ENCODE measurements around the gene CPLX1. TPM values are rescaled to one million over a fixed set of nuclear protein-coding genes. Genes with fewer than 3 reads are reported as not detected.

The CPLX1 gene
- total RNA-seq, 1 donor from 2014 or later, result not detected

DNA sequence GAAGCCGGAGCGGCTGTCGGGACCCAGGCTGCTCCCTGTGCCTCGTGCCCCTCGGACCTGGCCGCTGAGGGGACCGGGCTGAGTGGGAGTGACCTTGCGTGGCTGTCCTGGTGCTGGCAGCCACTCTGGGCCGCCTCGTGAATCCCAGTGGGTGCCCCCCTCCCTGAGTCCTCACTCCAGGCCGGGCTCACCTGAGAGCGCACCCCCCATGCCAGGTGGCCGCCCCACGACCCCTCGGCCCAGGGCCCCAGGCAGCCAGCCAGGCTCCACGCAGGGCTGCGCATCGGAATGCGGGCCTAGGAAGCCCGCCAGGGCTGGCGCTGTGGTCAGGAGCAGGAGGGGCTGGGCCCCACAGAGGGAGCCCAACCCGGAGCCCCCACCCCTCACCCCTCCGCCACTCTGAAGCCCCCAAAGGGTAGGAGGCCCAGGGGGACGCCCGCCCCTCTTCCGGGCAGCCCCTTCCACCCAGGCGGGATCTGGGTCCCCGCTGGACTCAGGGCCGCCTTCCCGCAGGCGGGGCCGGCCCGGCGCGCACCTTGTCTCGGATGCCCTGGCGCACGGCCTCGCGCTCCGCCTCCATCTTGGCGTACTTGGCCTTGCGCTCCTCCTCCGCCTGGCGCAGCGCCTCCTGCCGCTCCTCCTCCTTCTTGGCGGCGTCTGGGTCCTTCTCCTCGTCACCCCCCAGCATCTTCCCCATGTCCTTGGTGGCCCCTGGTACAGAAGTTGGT lies 33.9 kb downstream of the CPLX1 start:
- peaks cover 3% of the 10 kb centered on the region for H3K4me1 Mint-ChIP-seq (ENCODE audit: low read depth)
- no peak overlapping the region for H3K4me3 Mint-ChIP-seq (ENCODE audit: unreplicated experiment)
- H3K27ac Mint-ChIP-seq (ENCODE audit: unreplicated experiment), result no peak overlapping the region
- peak; percentile 87 for DNase-seq (ENCODE audit: low spot score)
- peaks cover 27% of the 10 kb centered on the region for H3K27me3 Mint-ChIP-seq (ENCODE audit: low read depth)
- H3K9me3 Mint-ChIP-seq (ENCODE audit: low read depth), result no peaks in the 10 kb centered on the region
- no peaks in the 10 kb centered on the region for H3K36me3 Mint-ChIP-seq (ENCODE audit: low read depth)
- TF ChIP-seq, protein P1, sequence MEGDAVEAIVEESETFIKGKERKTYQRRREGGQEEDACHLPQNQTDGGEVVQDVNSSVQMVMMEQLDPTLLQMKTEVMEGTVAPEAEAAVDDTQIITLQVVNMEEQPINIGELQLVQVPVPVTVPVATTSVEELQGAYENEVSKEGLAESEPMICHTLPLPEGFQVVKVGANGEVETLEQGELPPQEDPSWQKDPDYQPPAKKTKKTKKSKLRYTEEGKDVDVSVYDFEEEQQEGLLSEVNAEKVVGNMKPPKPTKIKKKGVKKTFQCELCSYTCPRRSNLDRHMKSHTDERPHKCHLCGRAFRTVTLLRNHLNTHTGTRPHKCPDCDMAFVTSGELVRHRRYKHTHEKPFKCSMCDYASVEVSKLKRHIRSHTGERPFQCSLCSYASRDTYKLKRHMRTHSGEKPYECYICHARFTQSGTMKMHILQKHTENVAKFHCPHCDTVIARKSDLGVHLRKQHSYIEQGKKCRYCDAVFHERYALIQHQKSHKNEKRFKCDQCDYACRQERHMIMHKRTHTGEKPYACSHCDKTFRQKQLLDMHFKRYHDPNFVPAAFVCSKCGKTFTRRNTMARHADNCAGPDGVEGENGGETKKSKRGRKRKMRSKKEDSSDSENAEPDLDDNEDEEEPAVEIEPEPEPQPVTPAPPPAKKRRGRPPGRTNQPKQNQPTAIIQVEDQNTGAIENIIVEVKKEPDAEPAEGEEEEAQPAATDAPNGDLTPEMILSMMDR (IDR thresholded peaks at IDR 0.05), result no peak

DNA sequence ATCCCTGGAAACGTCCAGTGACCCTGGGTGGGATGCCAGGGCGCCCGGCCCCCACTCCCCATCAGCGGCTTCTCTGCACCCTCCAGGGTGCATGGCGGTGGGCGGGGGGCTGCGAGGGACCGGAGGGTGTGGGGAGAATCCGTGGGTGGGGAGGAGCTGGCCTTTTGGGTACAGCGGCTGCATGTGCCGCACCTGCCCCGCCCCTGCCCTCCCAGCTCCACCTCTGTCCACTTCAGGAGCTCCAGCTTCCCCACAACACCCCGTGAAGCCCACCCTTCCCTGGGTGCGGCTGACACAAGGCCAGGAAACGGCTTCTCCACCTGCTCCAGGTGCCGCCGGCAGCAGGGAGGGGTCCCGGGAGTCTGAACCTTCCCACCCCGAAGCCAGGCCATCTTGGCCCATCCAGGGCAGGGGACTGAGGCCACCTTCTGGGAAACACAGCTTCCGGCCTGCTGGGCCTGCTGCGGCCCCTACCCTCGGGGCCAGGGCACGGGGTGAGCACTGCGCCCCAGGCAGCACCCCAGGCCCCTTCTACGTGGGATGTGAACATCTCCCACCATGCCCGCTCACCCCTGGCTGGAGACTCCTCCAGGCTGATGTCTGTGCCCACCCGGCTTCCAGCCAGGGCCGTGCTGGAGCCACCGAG lies 34.6 kb downstream of the CPLX1 start:
- H3K4me1 Mint-ChIP-seq (ENCODE audit: low read depth), result peaks cover 3% of the 10 kb centered on the region
- H3K27me3 Mint-ChIP-seq (ENCODE audit: low read depth), result peaks cover 21% of the 10 kb centered on the region
- no peak overlapping the region for H3K4me3 Mint-ChIP-seq (ENCODE audit: unreplicated experiment)
- H3K36me3 Mint-ChIP-seq (ENCODE audit: low read depth), result no peaks in the 10 kb centered on the region
- DNase-seq (ENCODE audit: low spot score), result peak; percentile 83
- TF ChIP-seq, protein P1 (IDR thresholded peaks at IDR 0.05), result no peak
- H3K27ac Mint-ChIP-seq (ENCODE audit: unreplicated experiment), result no peak overlapping the region
- no peaks in the 10 kb centered on the region for H3K9me3 Mint-ChIP-seq (ENCODE audit: low read depth)

DNA sequence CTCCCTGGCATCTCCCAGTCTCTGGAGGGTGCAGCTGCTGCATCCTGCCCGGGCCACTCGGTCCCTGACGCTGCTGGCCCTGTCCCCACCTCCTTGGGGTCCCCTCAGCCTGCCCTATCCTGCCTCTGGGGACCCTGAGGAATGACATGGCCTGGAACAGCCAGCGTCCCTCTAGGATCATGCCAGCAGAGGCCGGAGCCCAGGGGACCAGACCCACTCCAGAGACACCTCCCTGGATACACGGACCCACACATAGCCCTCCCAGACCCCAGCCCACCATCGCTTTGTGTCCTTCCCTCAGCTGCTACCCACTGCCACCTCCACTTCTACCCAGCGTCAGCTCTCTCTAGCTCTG lies 35.5 kb downstream of the CPLX1 start:
- Mint-ChIP-seq H3K4me1 (ENCODE audit: low read depth) (peaks cover 3% of the 10 kb centered on the region), H3K4me3 (ENCODE audit: unreplicated experiment) (no peak overlapping the region), H3K36me3 (ENCODE audit: low read depth) (no peaks in the 10 kb centered on the region), H3K27me3 (ENCODE audit: low read depth) (peaks cover 19% of the 10 kb centered on the region), H3K27ac (ENCODE audit: unreplicated experiment) (no peak overlapping the region), H3K9me3 (ENCODE audit: low read depth) (no peaks in the 10 kb centered on the region)
- TF ChIP-seq, protein P1 (IDR thresholded peaks at IDR 0.05), result no peak
- DNase-seq (ENCODE audit: low spot score), result no peak

DNA sequence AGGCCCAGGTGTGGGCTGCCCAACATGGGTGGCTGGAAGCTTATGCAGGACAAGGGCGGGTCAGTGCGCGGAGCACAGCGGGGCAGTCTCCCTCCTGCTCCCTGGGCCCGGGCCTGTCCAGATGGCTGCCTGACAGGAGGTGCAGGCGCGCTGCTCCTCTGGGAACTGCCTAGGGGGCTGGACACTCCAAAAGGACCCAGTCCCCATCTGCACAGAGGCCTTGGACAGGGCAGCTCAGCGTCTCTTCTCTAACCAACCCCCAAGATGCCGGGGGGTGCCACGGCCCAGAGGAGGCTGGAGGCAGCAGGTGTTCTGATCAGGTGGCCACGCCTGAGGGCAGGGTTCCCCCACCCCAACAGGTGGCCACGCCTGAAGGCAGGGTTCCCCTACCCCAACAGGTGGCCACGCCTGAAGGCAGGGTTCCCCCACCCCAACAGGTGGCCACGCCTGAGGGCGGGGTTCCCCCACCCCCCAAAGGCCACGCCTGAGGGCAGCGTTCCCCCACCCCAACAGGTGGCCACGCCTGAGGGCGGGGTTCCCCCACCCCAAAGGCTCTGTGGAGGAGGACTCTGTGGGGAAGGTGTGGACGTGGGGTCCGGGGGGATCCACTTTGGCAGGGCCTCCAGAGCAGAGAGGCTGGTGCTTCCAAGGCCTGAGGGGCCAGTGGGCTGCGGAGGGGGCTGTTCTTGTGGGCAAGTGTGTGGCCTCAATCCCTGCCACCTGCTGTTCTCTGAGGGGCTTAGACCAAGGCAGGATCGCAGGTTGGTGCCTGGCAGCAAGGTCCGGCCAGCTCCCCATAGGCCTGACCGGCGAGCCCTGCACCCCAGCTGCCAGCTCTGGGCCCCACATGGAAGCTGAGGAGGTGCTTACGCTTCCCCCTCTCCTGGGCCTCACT lies 36.1 kb downstream of the CPLX1 start:
- Mint-ChIP-seq H3K36me3 (ENCODE audit: low read depth) (no peaks in the 10 kb centered on the region), H3K4me1 (ENCODE audit: low read depth) (peaks cover 3% of the 10 kb centered on the region), H3K27ac (ENCODE audit: unreplicated experiment) (no peak overlapping the region), H3K9me3 (ENCODE audit: low read depth) (no peaks in the 10 kb centered on the region), H3K27me3 (ENCODE audit: low read depth) (peaks cover 17% of the 10 kb centered on the region), H3K4me3 (ENCODE audit: unreplicated experiment) (no peak overlapping the region)
- TF ChIP-seq, protein P1 (IDR thresholded peaks at IDR 0.05), result no peak
- DNase-seq (ENCODE audit: low spot score), result peak; percentile 91

Data from chondrocyte (in vitro differentiated cells).